Right lung (tissue), 5 donors: ENCODE measurements around the gene RPRD1B. TPM values are rescaled to one million over a fixed set of nuclear protein-coding genes. Genes with fewer than 3 reads are reported as not detected.
A peak's percentile ranks its signal among the peaks of the same experiment; 100 is the strongest.
"Not testable (repeated sequence)": the region's sequence is repeated elsewhere in the genome, so short reads cannot be mapped to it uniquely, and the experiment has no call there.

Experiments
- DNase-seq, 2 donors: peaks; one replicate each; pipeline ENCODE4 v3.0.0-alpha.2; 2013
- polyA plus RNA-seq, 5 donors: library from polyadenylated mRNA; unstranded; fragments of 120-200 nt; gene quantifications; one replicate each; pipeline versions ENCODE4 v1.2.1 to v1.2.3, GENCODE V29; 2013; ENCODE audit warnings: inconsistent platforms in 1 of 5, low replicate concordance in 1 of 5; ENCODE audit not compliant: insufficient read length in 5 of 5, insufficient read depth in 1 of 5

RPRD1B gene
- polyA plus RNA-seq, 5 donors: 38.1 to 49.8 (median 46.7) TPM

DNA sequence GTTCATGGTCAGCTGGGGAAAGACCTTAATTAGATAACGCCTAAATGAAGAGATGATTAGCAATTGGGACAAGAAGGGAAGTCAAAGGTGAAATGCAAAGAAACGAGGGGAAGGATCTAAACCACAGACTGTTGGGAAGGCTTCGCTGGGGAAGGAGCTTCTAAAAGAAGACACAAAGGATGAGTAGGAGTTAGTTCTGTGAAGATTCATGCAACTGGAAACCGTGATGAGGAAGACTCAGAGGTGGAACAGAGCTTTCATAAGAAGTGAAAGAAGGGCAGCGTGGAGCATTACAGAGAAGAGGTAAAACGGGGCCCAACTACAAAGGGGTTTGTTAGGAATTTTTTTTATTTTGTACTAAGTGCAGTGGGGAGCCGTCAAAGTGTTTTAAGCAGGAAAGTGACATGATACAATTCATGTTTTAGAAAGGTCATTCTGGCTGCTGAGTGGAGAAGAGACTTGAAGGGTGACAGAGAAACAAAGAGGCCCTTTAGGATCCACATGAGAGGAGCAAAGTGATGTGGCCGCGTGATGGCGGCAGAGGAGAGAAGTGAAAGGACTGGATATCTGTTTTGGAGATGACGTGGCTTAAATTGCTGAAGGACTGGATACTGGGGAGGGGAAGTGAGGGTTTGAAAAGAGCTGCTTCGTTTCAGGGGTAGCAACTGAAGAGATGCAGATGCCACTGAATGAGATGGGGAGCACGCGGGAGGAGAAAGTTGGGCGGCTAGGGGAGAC is 33.9 kb upstream of the RPRD1B start:
- DNase-seq: no peak

- no peak for DNase-seq
These were observed 33.3 kb upstream of the RPRD1B start for GRCh38 chr20:38000293-38000692.

- no peak for DNase-seq
These were observed 32.2 kb upstream of the RPRD1B start for GRCh38 chr20:38001173-38001875.

- DNase-seq: no peak
These were observed 31.6 kb upstream of the RPRD1B start for GRCh38 chr20:38001981-38002380.

DNA sequence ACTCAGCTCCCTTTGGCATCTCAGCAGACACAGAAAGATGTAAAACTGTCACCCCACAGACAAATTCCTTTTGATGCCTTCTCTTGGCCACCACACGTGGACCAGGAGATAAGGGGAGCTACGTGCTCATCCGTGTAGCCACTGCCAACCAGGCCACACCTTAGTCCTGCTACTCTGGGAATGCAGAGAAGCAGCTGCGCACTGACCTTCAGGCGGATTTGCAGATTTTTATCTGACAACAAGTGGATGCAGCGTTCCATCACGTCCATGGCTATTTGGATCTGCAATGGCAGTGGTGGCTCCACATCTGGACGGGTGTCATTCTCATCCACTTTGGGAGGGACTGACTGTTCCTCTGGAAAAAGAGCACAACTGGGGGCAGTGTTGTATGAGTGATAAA is 31.1 kb upstream of the RPRD1B start:
- DNase-seq: no peak

DNA sequence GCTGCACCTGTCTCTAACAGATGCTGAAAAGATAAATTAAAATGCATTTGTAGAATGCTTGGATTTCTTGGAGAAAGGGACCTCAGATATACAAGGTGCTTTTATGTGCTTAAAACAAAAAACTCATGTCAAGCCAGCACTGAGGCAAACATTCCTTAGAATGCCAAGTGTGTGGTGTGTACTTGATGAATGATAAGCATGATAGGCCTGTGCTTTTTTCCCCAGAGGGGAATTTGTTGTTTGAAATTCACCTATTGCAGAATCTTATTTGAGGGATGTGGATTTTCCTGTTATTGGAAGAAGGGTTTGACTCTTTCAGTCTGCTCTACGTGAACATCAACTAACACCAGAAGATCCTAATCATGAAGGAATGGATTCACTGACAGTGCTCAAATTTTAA is 29.1 kb upstream of the RPRD1B start:
- no peak for DNase-seq

DNA sequence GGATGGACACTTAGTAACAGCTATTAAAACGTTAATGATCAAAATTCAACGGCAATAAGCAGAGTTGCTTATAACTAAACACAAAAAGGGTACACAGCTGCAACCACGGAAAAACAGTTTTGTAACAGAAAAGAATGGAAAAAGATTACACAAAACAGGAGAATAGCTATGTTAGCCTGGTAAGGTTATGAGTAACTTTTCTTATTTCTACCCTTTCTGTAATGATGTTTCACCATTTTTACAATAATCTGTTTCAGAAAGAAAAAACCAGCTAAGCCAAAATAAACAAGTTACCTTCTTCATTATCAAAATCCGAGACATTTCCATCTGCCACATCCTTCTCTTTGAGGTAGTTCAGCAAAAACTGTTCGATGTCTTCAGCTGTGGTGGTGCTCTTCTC is 27.6 kb upstream of the RPRD1B start:
- DNase-seq: no peak

DNA sequence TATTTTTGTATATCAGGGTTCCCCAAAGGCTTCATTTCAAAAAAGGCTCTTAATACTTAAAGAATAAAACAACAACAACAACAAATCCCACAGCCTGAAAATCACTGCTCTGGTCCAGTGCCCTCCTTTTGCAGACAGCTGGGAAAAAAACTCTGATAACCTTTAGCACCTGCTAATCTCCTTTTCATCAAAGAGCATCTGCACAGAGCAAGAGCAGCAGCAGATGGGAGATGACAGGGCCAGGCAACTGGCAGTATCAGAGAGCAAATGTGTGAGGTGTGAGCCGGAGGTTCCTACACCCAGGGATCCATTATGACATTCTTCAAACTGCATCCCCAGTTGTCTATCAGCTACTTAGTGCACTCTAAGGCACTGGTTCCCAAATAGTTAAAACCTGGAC is 26.0 kb upstream of the RPRD1B start:
- DNase-seq: no peak

DNA sequence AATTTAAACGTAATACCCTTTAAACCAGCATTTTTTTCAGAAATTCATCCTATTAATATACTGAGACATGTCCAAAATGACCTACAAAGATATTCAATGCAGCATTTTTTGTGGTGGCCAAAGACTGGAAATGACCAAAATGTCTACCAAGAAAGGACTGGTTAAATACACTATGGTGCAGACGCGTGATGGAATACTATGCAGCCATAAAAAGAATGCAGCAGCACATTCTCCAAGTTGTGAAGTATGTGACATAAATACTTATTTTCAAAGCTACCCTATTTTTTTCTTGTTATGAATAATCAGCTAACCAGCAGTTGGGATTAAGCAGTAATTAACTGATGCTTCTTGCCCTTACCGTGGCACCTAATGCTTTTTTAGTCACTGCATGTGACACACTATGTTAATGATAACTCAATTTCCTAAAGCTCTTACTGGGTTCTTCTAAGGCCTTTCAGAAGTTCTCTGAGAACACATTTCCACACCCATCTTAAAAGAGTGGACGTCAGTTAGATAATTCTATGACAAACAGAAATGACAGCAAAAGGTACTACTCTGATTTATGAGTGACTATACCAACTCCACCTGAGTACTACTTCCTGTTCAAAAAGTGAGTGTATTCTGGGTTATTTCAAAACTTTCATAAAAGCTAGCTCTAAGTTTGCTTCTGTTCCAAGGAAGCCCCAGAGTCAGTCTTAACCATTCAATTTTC is 25.2 kb upstream of the RPRD1B start:
- no peak for DNase-seq

- not testable (repeated sequence) for DNase-seq
These were observed 24.1 kb upstream of the RPRD1B start for GRCh38 chr20:38009416-38009815.

GRCh38 chr20:38011696-38012095 is 21.9 kb upstream of the RPRD1B start:
- no peak for DNase-seq

GRCh38 chr20:38012332-38012731 is 21.2 kb upstream of the RPRD1B start:
- no peak for DNase-seq

DNA sequence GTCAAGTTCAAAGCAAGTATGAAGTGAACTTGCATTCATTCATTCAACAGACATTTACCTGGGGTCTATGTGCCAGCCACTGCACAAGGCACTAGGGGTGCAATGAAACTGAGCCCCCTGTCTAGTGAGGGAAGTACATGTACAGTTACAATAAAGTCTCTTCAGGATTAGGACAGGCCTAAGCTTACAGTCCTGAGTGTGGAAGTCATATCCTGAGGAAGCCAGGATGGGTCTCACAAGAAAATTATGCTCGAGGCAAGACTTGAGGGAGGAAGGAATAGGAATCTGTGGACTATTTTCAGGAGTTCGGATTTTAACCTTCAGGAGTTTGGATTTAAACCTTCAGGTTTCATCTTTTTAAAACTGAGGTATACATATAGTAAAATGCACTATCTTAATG is 19.7 kb upstream of the RPRD1B start:
- DNase-seq: no peak

DNA sequence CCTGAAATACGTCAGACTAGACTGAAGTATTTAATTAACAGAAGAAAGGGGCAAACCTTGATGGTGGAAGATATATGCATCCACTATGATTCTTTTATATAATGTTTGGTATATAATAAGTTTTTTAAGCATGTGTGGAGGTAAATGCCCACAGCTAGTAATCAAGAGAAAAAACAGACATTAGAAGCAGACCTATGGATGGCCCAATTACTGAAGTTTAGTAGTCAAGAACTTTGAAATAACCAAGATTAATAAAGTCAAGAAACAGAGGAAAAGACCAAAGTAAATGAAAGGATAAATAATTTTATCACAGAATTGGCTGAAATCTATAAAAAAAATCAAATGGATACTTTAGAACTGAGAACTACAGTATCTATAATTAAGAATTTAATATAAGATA is 15.6 kb upstream of the RPRD1B start:
- no peak for DNase-seq

DNA sequence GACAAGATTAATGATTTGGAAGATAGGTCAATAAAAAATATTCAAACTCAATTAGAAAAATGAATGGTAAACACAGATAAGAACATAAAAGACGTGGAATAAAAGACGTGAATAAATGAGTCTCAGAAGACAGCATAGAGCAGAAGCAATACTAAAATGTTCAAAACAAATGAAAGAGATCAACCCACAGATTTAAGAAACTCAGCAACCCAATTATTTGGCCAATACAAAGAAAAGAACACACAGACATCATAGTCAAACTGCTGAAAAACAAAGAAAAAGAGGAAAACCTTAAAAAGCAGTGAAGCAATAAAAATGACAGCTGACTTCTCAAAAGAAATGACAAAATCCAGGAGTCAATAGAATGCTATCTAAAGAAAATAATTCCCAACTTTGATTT is 15.2 kb upstream of the RPRD1B start:
- DNase-seq: no peak

DNA sequence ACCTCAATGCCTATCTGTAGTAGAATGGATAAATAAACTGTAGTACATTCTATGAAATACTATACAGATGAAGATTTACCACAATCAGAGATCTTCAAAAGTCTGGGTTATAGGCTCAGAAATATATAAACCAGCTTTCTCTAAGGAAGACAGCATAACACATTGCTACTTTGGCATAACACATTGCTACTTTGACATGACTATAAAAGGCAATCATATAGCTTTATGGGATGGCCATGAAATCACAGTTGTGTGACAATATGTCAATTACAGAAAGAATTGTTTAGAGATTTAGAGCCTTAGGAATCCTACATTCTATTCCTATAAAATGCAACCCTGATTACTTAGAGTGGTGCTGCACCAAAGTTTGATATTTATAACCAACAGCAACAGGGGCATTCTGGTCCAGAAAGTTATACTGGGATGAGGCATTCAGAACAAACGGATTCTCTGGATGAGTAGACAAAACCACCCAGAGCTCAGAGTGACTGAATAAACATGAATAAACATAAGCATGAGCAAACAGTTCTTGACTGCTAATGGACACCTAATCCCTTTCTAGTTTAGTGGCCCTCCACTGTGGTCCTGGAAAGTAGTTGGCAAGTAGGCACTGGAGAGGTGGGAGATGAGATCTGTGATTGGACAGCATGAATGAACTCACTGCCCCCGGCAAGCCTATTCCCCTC is 12.3 kb upstream of the RPRD1B start:
- no peak for DNase-seq

DNA sequence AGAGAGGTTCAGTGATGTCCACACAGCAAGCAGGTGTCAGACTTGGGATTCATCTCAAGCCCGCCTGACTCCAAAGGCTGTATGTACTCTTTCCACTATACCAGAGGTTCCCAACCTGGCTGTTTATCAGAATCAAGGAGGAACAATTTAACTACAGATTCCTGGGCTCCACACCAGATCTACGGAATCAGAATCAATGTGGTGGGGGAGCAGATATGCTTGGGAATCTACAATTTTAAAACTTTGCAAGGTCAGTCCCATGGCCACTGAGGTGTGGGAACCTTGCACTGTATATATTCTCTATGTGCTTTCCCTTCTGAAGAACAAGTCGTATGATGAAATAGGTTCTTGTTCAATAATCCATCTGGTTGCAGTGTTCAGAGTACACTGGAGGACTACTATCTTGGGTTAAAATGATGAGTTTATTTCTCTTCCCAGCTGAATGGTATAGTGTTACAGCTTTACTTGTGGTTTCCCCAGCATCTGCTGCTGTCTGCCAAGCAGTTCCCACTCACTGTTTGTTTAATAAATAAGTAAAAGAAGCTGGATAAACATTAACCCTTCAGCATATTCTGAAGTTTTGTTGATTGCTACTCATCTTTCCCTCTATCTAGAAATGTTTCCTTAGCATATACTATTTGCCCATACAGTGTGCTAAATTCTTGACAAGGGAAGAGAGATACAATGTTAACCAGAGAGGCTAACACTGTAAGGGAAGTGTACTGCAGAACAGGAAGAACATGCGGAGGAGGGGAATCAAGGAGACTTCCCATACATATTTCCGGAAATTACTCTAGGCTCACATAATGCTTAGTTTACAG is 10.2 kb upstream of the RPRD1B start:
- DNase-seq: peak; percentile 55 to 60

DNA sequence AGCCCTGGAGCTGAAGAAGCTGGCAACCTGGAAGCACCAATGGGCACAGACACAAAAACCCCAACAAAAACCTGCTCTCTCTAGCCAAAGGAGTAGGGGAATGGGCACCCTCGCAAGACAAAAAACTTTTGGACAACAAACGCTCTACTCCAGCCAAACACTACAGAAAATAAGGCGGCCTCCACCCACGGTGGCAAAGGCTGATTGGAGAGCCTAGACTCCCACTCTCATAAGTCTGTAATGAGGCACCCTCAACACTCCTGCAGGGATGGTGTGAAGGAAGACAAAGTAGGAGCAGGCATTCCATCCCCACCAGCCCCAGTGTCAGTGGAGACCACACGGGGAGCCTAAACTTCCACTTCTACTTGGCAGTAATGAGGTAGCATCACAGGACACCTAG is 9.1 kb upstream of the RPRD1B start:
- no peak for DNase-seq

GRCh38 chr20:38029453-38029852 is 4.1 kb upstream of the RPRD1B start:
- no peak for DNase-seq

GRCh38 chr20:38031957-38032356 is 1.6 kb upstream of the RPRD1B start:
- DNase-seq: no peak

DNA sequence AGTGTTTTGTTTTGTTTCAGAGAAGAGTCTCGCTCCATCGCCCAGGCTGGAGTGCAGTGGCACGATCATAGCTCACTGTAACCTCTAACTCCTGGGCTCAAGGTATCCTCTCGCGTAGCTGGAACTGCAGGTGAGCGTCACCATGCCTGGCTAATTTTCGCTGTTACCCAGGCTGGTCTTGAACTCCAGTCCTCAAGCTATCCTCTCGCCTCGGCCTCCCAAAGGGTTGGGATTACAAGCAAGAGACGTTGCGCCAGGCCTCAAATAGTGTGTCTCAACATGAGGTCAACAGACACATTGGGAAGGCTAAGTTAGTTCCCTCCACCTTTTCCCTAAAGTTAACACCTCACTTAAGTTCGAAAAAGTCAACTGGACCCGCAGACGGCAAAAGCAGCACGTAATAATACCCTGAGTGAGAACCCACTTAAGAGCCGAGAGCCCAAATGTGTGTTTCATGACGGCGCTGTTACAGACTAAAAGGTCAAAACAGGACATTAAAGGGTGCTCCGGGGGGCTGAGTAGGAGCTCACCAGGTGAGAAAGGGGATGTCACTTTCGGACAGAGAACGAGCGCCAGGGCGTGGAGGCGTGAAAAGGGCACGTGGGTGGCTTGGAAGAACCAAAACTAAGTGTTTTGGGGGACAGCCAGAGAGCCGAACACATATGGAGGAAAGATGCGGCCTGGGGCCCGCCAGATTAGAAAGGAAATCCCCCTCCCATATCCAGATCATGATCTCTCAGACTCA is 789 bp upstream of the RPRD1B start:
- DNase-seq: no peak
